HG02884 (cell line): Measurements from ENCODE around the gene FAM72B.
"Not testable (repeated sequence)": the region's sequence is repeated elsewhere in the genome, so short reads cannot be mapped to it uniquely, and the experiment has no call there.

Experiments
- ATAC-seq: cut with Tn5 transposase; IDR thresholded peaks from one replicate; pipeline ENCODE4 v1.9.1; 2021; ENCODE audit warnings: mild to moderate bottlenecking, moderate library complexity; ENCODE audit not compliant: unreplicated experiment

Gene FAM72B

DNA sequence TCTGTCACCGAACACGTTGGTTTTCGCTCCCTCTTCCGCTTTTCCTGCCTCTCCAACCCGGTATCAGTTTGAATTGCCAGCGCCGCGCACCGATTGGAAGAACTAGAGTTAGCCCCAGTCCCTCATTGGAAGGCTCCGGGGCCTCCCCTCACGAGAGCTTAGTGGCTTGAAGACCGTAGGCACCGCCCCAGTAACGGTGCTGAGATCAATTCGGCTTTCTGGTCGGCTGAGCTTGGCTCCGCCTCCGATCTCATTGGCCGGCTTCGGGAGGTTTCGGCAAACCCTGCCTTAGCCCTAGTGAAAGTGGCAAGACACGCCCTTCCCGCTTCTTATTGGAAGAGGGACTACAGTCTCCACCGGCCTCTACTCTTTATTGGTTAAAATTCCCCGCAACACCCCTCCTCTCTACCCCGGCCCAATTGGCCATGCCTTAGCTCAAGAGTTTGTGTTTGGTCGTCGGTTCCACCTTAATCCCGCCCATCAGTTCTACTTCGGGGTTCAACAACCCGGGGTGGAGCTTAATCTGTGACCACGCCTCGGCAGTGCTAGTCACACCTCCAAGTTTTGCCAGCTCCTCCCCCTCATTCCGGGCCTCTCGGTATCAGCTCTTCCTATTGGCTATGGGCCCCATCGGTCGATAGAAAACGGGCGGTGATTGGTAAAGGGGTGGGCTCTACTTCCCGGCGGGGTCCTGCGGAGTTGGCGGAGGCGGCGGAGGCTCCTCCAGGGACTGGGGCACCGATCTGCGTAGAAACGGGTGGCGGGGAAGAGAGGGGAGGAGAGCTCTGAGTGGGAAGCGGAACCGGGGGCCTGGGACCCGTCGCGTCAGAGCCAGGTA is at the start of gene FAM72B, which contains the start of gene SRGAP2C:
Gene FAM72B, minus strand, starts transcription at position 51 of the 838 bp plus-strand sequence. CDS start 851 bp downstream, outside the sequence.
Gene SRGAP2C, plus strand, starts transcription at position 686 of the 838 bp plus-strand sequence. CDS start 2,472 bp downstream, outside the sequence.
- peak; percentile 81 for ATAC-seq

DNA sequence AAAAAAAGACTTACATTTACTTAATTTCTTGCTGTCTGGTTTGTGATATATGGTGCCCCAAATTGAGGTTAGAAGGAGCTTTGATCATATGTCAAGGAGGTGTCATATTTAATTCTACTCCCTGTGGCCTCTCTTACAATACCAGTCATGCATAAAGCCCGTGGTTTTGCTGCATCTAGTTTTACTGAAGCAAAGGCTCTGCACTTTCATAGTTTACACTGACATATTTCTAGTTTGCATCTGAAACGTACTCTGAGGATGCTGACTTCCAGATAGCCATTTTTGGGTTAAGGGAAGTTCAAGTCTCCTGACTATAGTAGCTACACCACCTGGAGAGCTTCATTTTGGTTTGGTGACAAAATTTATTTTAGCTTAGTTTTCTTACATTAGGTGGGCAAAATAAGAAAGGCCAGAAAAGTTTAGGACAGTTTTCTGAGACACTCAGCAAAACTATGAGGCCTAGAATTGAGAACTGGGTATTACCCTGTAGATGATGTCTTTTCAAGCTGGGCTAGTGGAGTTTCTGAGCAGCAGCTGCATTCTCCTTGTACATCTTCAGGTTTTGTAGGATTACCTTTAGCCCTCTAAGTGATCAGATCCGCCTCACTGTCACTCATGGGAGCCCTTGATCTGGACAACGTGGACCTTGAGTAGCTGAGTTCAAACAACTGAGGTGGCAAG is 48.4 kb upstream of the FAM72B start:
- ATAC-seq = peak; percentile 83

DNA sequence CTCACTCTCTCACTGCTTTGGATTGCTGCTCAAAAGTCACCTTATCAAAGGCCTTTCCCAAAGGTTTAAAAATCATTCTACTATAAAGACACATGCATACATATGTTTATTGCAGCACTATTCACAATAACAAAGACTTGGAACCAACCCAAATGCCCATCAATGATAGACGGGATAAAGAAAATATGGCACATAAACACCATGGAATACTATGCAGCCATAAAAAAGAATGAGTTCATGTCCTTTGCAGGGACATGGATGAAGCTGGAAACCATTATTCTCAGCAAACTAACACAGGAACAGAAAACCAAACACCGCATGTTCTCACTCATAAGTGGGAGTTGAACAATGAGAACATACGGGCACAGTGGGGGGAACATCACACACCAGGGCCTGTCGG is 46.5 kb upstream of the FAM72B start:
- not testable (repeated sequence) for ATAC-seq

DNA sequence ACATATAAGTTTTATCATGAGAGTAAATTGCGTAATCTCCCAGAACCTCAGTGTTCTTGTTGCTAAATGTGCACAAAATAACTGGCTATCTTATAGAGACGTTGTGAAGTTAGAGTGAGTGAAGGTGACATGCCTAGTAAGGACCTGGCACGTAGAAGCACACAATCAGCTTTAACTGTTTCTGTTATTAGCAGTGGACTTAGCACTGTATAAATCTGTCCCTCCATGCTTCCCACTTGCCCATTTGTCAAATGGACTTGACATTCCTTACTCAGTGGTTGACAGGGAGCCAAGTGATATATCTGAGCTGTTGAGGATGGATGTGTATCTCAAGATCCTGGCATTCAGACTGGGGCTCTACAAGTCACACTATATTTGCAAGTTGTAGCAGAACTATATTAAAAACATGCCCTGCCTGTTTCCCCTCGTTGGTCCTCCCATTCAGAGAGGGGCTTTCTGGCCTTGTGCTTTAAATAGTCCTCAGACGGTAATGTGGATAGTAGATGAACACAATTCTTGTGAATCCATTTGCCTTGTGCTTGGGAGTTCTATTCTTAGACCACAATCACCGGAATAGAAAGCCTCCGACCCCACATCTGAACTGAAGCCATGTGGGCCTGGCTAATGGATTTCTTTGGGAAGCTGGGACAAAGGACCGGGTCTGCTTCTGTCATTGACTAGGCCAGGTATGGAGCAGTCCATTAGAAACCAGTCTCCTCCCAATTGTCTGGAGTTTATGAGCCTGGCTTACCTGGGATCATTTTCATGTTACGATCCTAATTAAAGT is 43.6 kb upstream of the FAM72B start:
- not testable (repeated sequence) for ATAC-seq

DNA sequence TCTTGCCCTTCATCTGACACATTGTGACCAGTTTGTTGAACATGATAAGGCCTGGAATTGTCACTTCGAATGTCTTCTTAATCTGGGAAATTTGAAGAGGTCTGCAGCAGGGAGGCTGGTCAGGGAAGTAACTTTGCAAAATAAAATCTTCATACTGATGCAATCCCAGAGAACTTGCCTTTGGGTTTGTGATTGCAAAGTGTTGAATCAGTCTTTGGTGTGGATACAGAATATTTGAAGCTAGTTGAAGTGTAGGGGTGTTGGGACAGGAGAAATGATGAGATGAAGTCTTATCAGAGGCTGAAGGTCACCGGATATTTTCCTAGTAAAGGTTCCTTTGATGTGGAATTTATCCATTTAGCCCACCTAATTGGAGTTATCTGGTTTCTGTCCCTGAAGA is 42.8 kb upstream of the FAM72B start:
- not testable (repeated sequence) for ATAC-seq

DNA sequence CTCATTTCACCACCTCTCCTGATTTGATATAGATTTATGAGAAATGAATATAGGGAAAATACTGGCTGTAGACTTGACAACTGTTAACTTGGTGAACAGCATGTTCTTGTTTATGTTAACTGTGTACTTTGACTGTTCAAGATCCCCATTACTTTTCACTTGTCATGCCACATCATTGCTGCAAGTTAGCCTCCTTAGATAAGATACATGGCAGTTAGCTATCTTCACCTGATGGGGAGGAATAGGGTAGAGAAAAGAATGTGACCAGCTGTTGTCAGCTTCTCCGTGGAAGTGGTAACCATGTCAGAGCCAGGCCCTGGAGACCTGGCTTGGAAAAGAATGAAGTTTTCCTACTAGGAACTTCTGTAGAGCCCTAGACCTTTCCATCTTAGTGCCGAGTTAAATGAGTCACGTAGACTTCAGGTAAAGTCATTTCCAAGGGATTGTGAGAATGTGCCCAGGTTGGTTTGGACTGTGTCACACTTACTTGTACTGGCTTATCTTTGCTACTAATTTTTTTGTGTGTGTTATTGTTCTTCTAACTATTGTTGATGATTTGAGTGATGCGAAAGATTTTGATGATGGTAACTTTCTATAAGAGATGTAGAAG is 42.3 kb upstream of the FAM72B start:
- ATAC-seq = not testable (repeated sequence)

DNA sequence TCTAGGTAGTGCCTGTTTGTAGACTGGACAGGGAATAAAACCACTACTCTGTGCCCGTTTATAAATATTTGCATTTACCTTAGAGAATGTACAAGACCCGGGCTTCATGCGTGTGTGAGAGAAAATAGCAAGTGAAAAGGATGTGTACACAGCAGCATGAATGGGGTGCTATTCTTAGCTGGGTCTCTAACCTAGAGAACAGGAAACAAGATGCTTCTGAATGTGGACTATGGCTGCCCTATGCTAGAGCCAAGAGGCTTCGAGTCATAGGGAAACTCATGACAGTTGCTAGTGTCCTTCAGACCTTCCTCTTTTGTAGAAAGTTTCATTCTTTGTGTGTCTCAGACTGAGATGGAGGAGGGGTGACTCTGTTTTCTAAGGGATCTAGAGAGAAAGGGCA is 40.6 kb upstream of the FAM72B start:
- peak; percentile 98 for ATAC-seq

DNA sequence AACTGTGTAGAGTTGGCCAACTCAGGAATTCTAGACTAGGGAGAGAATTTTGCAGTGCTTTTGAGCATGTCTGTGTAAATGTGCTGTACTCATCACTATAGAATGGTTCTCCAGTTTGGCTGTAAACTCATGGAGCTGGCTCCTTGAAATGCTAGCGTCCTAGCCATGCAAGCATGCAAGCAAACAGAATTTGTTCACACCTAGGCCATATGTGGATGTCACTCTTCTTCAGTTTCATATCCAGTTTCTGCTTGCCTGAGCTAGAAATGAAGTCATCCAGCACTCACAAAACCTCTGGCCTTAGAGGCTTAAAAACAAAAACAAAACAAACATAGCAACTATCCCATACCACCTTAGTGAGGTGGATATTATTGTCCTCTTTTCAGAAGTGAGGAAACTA is 37.6 kb upstream of the FAM72B start:
- ATAC-seq = peak; percentile 44

DNA sequence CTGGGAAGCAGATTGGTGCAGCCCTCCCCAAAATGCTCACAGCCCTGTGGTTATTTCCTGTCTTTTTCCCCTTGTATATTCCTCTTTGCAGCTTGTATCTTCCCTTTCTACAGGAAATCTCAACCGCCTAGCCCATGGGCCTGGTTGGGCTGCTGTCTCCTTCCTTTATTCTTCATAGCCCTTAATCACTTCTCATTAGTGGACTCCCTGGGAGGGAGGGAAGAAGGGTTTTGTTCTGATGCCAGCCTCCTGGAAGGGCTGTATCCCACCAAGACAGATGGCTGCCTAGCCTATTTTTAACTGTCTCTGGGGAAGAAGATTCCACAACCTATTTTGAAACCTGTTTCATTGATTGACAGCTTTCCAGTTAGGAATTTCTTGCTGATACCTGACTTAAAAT is 32.5 kb upstream of the FAM72B start:
- ATAC-seq = not testable (repeated sequence)

DNA sequence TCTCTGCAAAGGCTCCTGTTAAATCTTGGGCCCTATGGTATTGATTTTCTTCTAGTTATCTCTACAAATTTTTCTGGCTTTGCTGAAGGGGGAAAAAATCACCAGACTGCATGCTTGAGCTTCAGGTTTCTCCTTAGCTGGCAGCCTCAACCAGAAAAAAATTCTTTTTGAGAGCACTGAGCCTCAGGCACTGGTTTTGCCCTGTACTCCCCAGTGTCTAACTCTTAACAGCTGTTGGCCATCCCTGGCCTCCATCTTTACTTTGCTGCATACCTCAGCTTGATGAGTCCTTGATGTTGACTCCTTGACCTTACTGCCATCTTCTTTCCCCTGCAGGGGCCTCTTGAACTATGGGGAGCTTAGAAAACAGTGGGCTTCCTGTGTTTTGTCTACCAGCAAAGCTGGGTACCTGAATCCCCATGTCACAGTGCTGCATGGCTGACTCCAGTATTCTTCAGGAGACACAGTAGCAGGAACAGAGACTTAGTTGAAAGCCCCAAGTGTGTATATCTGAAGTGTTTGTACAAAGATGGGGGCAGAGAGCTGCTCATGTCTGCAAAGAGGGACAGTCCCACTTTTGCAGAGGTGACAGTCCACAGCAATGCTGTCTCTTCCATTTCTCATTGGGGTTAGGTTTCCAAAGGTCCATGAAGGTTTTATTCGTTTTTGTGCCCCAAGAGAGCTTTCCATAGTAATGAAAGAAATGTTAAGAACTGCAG is 31.7 kb upstream of the FAM72B start:
- not testable (repeated sequence) for ATAC-seq

DNA sequence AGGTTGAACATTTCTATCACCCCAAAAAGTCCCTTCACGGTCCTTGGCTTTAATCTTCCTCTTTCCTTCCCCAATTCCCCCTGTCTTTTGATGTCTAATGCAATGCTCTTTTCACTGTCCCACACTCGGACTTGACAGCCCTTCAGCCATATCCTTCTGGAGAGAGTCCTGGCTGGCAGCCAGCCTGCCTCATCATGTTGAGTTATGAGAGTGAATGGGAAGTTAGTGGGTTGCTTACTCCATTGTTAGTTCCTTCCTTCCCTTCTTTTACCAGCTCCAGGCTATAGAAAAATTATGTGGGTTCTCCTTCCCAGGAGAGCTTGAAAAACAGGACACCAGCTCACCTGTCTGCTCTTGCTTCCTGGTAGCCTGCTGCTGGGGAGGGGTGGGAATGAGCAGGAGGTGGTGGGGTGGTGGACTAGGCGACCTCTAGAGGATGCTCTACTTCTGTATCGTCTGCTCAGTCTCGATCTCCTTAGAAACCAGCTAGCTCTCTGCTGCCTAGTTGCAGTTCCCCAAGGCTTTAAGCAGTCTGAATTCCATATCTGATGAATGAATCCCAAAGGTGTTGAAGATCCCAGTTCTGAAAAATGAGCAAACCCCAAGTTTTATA is 30.5 kb upstream of the FAM72B start:
- ATAC-seq = not testable (repeated sequence)

DNA sequence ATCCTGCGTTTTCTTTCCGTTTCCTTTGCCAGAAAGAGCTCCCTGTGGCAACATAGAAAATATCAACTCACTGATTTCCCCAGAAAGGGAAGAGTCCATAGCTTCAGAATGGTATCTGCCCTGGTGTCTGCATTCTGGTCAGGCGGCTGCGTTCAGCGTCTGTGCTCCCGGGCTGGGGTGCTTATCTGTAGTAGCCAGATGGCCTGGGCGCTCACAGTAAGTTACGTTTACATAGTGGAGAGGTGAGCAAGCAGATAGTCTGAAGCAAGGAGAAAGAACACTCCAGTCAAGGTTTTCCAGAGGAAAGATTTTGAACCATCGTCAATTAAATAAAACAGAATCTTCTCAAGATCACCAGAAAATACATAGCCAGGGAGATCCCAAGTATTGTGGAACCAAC is 29.4 kb upstream of the FAM72B start:
- not testable (repeated sequence) for ATAC-seq

DNA sequence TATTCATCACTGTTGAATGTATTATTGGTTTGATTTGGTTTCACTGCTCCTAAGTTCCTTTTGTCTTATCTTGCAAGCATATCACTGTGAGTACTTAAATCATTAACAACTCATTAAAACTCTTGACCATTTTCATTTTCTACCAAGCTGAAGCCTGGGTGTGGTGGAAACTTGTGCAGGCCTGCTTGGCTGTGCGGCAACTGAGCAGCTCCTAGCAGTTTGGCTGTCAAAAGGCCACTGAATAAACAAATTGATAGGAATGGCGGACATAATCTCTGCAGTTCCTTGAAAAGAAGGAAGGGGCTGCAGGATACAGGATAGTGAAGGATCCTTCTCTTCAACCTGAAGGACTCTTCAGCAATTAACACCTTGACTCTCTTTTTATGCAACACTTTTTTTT is 26.6 kb upstream of the FAM72B start:
- ATAC-seq = not testable (repeated sequence)

DNA sequence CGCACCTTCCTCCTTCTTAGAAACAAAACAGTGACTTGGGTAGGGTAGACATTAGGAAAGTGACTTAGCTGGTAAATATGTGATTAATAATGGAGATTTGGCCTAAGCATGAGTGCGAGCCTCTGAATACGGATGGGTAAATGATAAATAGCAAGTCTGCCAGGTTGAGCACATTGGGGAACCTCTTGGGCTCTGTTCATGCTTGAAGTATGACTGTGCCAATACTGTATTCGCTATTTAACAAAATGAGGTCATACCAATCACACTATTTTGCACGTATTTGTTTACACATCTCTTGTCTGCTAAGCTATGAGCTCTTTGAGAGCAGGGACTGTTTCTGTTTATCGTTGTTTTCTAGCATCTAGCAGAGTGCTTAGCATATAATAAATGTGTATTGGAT is 24.2 kb upstream of the FAM72B start:
- ATAC-seq = not testable (repeated sequence)

DNA sequence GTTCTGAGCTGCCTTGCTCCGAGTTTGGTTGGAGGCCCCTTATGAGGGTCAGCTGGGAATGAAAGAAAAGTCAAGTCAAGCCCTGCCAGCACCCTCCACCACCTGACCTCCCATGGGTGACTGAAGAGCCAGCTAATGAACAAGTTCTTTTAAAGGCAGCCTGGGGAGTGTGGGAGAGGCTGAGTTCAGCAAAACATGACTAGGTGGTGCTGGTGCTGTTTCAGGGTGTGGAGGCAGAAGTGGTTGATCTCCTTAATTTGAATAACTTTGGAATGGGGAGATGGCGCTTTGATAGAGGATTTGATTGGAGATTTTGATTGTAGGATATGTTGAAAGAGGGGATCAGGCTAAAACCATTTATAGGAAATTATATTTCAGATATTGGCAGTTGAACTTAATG is 23.2 kb upstream of the FAM72B start:
- not testable (repeated sequence) for ATAC-seq

DNA sequence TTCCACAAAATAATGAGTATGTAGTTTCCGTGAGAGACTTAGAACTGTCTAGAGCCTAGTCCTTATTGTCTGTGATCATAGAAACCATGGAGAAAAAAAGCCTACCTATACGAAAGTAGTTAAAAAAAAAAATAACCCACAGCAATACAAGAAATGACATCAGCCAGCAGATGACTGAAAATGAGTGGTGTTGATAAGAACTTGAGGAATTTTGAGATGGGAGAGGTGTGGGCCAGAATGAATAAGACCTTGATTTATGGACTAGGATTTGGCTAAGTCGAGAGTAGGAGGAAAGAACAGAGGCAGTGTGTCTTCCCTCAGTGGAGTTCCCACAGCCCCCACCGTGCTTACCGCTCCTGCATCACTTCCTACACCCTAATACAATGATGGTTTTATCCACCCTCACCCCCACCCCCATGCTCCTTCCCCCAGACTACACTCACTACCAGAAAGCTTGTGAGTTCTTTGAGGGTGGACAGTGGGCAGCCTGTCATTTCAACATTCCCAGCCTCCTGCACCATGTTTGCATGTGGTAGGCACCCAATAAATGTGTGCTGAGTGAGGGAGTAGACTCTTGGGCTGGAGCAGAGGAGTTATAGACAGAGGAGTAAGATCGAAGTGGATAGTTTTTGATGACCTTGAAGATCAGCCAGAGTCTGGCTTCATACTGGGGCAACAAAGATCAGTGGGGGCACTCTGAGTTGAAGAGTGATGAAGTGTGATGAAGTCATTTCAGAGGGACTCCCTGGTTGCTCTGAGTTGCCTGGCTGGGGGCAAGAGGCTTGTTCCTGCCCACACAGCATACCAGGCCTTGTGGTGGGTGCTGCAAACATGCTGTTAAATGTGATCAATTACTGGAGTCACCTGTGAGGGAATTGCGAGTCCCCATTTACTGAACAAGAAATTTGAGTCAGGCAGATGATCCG is 21.9 kb upstream of the FAM72B start:
- ATAC-seq = not testable (repeated sequence)

DNA sequence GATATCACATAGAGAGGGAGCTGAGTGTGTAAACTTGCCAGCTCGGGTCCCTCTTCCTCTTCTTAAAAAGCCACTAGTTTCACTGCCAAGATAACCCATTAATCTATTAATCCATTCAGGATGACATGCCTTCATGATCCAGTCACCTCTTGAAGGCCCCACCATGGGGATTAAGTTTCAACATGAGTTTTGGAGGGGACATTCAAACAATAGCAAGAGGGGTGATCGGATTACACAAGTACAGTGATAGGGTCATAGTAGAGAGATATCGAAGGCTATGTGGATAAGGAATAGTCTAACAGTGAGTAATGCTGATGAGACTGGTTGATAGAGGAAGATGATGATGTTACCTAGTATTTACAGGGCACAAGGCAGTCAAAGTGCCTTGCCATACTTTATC is 18.8 kb upstream of the FAM72B start:
- ATAC-seq = not testable (repeated sequence)
